SK-N-SH (cell line): ENCODE measurements around the gene ANXA9. TPM values are rescaled to one million over a fixed set of nuclear protein-coding genes. Genes with fewer than 3 reads are reported as not detected.

Experiments
- CTCF ChIA-PET: fragments of 300-600, 350-600 bp; formaldehyde crosslinking; extraction: SDS; loops from one replicate; lab custom pipeline; 2021; lab: Yijun Ruan, JAX
- POLR2A ChIA-PET: fragments of 350-600 bp; sonication (Branson Sonifier 250); formaldehyde crosslinking; extraction: SDS; loops from one replicate; lab custom pipeline; 2020; ENCODE audit warnings: antibody characterized with exemption, inconsistent platforms; lab: Yijun Ruan, JAX
- DNase-seq: peaks from one replicate; pipeline ENCODE4 v3.0.0; 2012
- H2AFZ ChIP-seq: fragments of 200-600 bp; sonication (generic); 2 replicates; pipeline ENCODE4 v1.8.1; 2016; ENCODE audit warnings: antibody characterized with exemption, mild to moderate bottlenecking, low read depth
- H3F3A ChIP-seq: fragments of 200-600 bp; sonication (generic); replicated peaks from 2 replicates; pipeline ENCODE3; 2016; ENCODE audit warnings: antibody characterized with exemption, mild to moderate bottlenecking; ENCODE audit not compliant: insufficient read depth
- H3K27ac ChIP-seq, 2 experiments: fragments of 200-500 bp in 1 of 2; fragments of 200-600 bp in 1 of 2; sonication (Bioruptor generic) in 1 of 2; sonication (generic), shearing (Covaris generic) in 1 of 2; 2 replicates each; pipeline versions ENCODE4 v1.5.1 to v1.6.1; 2014 to 2016; ENCODE audit warnings: low read depth in 2 of 2, inconsistent platforms in 1 of 2, low read length in 1 of 2, mild to moderate bottlenecking in 1 of 2, mixed read lengths in 1 of 2
- H3K27me3 ChIP-seq: fragments of 200-600 bp; sonication (generic), shearing (Covaris generic); 2 replicates; pipeline ENCODE4 v1.6.1; 2016; ENCODE audit warnings: mixed run types; ENCODE audit not compliant: insufficient read depth
- H3K36me3 ChIP-seq, 2 experiments: fragments of 200-500 bp in 1 of 2; fragments of 200-600 bp in 1 of 2; sonication (Bioruptor generic) in 1 of 2; sonication (generic) in 1 of 2; replicated peaks in 1 of 2; 2 replicates each; pipeline versions ENCODE3 to v1.5.1; 2014 to 2016; ENCODE audit warnings: low read length in 1 of 2, mild to moderate bottlenecking in 1 of 2; ENCODE audit not compliant: insufficient read depth in 2 of 2, control insufficient read depth in 1 of 2
- H3K4me1 ChIP-seq, 2 experiments: fragments of 200-500 bp in 1 of 2; fragments of 200-600 bp in 1 of 2; sonication (Bioruptor generic) in 1 of 2; sonication (generic), shearing (Covaris generic) in 1 of 2; 2 replicates each; pipeline versions ENCODE4 v1.5.1 to v1.6.1; 2014 to 2016; ENCODE audit warnings: low read depth in 1 of 2, low read length in 1 of 2, mixed run types in 1 of 2; ENCODE audit not compliant: insufficient read depth in 2 of 2, control insufficient read depth in 1 of 2
- H3K4me2 ChIP-seq: fragments of 200-600 bp; sonication (generic), shearing (Covaris generic); 2 replicates; pipeline ENCODE4 v1.6.1; 2017; ENCODE audit warnings: mixed run types
- H3K4me3 ChIP-seq, 2 experiments: fragments of 200-500 bp in 1 of 2; fragments of 200-600 bp in 1 of 2; sonication (Bioruptor generic) in 1 of 2; sonication (generic), shearing (Covaris generic) in 1 of 2; 2 replicates each; pipeline versions ENCODE4 v1.5.1 to v1.8.1; 2014 to 2016; ENCODE audit warnings: low read depth in 2 of 2, inconsistent platforms in 1 of 2, low read length in 1 of 2, mild to moderate bottlenecking in 1 of 2, mixed read lengths in 1 of 2, moderate library complexity in 1 of 2
- H3K79me2 ChIP-seq: fragments of 200-600 bp; sonication (generic); 2 replicates; pipeline ENCODE4 v1.8.1; 2017; ENCODE audit warnings: mild to moderate bottlenecking; ENCODE audit not compliant: insufficient read depth
- H3K9ac ChIP-seq: fragments of 200-600 bp; sonication (generic); 2 replicates; pipeline ENCODE4 v1.6.1; 2017; ENCODE audit warnings: mixed run types
- H3K9me2 ChIP-seq: fragments of 200-600 bp; sonication (generic); 2 replicates; pipeline ENCODE4 v1.6.1; 2017; ENCODE audit warnings: mixed run types
- H3K9me3 ChIP-seq: fragments of 200-600 bp; sonication (generic); 2 replicates; pipeline ENCODE4 v1.6.1; 2017; ENCODE audit warnings: mixed run types, mild to moderate bottlenecking, moderate library complexity
- H4K20me1 ChIP-seq: fragments of 200-600 bp; sonication (generic); 2 replicates; pipeline ENCODE4 v1.6.1; 2017; ENCODE audit warnings: mild to moderate bottlenecking, mixed run types; ENCODE audit not compliant: insufficient read depth
- CHD2 ChIP-seq: fragments of 150-350 bp; IDR thresholded peaks from 2 replicates; pipeline ENCODE4 v1.6.1; 2018; ENCODE audit warnings: low read length; ENCODE audit not compliant: partially characterized antibody
- EP300 ChIP-seq, 2 experiments: IDR thresholded peaks; 2 replicates each; pipeline versions ENCODE4 v1.4.0 to v1.6.1; 2012; ENCODE audit warnings: borderline replicate concordance in 1 of 2, low read depth in 1 of 2, low read length in 1 of 2
- EZH2phosphoT487 ChIP-seq: fragments of 200-600 bp; sonication (generic); IDR thresholded peaks from 2 replicates; pipeline ENCODE4 v1.6.1; 2017; ENCODE audit warnings: low read depth, mixed run types, mild to moderate bottlenecking, antibody characterized with exemption, moderate library complexity, borderline replicate concordance
- GATA2 ChIP-seq: sonication (generic); formaldehyde crosslinking; IDR thresholded peaks from 2 replicates; pipeline ENCODE4 v1.5.0; 2020; ENCODE audit warnings: mild to moderate bottlenecking, missing genetic modification reagents
- JUND ChIP-seq: IDR thresholded peaks from 2 replicates; pipeline ENCODE4 v1.4.0; 2012
- NFIC ChIP-seq: IDR thresholded peaks from 2 replicates; pipeline ENCODE4 v1.4.0; 2012; ENCODE audit warnings: borderline replicate concordance
- NRF1 ChIP-seq: IDR thresholded peaks from 2 replicates; pipeline ENCODE4 v1.6.1; 2012; ENCODE audit warnings: low read depth, mild to moderate bottlenecking, low read length
- RCOR1 ChIP-seq: fragments of 150-350 bp; IDR thresholded peaks from 2 replicates; pipeline ENCODE4 v1.6.1; 2017; ENCODE audit warnings: antibody characterized with exemption, low read length
- RXRA ChIP-seq: IDR thresholded peaks from 2 replicates; pipeline ENCODE4 v1.4.0; 2012; ENCODE audit warnings: low read depth, mild to moderate bottlenecking, borderline replicate concordance
- SMC3 ChIP-seq: IDR thresholded peaks from 2 replicates; pipeline ENCODE4 v1.6.1; 2012; ENCODE audit warnings: low read depth, low read length, improper control_type of control experiment
- TAF1 ChIP-seq: IDR thresholded peaks from 2 replicates; pipeline ENCODE4 v1.6.1; 2012; ENCODE audit warnings: low read depth, mild to moderate bottlenecking, low read length, moderate library complexity, borderline replicate concordance
- TCF12 ChIP-seq: IDR thresholded peaks from 2 replicates; pipeline ENCODE4 v1.4.0; 2012
- TEAD4 ChIP-seq: IDR thresholded peaks from 2 replicates; pipeline ENCODE4 v1.4.0; 2012; ENCODE audit warnings: mild to moderate bottlenecking, borderline replicate concordance; ENCODE audit not compliant: insufficient read depth
- YY1 ChIP-seq: IDR thresholded peaks from 2 replicates; pipeline ENCODE4 v1.4.0; 2012; ENCODE audit warnings: low read depth, mild to moderate bottlenecking
- WGBS: methylation state at CpG from one replicate; pipeline ENCODE4 v1.1.6; 2017; ENCODE audit warnings: low lambda C conversion rate; 5-methylcytosine and 5-hydroxymethylcytosine counted together
- polyA plus RNA-seq, 3 experiments: library from polyadenylated mRNA; depleted of rRNA; stranded (reverse); fragments of >200 nt; gene quantifications; 2 replicates each; pipeline ENCODE4 v1.2.3, GENCODE V29; 2012
- TF ChIP-seq, protein P1 (sequence below): IDR thresholded peaks from 2 replicates; pipeline ENCODE4 v1.4.0; 2012; ENCODE audit warnings: low read depth, borderline replicate concordance
- TF ChIP-seq, protein P2 (sequence below): IDR thresholded peaks from 2 replicates; pipeline ENCODE4 v1.6.1; 2012; ENCODE audit warnings: mild to moderate bottlenecking, low read depth, low read length, moderate library complexity
- TF ChIP-seq, protein P3 (sequence below): IDR thresholded peaks from 2 replicates; pipeline ENCODE4; 2012

ANXA9 gene
- polyA plus RNA-seq, 1 of the 3 experiments (the other 2 are of a cell fraction): 0.07 TPM

DNA sequence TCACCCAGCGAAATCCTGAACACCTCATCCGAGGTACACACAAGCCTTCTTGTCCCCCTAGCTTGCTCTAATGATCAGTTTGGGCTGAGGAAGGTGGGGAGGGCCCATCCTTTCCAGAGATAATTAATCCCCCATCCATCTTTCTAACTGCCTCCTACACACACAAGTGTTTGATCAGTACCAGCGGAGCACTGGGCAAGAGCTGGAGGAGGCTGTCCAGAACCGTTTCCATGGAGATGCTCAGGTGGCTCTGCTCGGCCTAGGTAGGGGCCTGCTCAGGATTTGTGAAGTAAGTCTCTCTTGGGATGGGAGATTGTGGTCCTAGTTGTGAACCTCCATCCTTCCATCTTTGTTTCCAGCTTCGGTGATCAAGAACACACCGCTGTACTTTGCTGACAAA lies 5.8 kb downstream of the ANXA9 start:
- H3K27me3 ChIP-seq: no peaks in the 10 kb centered on the region
- no peaks in the 10 kb centered on the region for H3K9me3 ChIP-seq
- H3K79me2 ChIP-seq: no peaks in the 10 kb centered on the region
- TF ChIP-seq, protein P1, sequence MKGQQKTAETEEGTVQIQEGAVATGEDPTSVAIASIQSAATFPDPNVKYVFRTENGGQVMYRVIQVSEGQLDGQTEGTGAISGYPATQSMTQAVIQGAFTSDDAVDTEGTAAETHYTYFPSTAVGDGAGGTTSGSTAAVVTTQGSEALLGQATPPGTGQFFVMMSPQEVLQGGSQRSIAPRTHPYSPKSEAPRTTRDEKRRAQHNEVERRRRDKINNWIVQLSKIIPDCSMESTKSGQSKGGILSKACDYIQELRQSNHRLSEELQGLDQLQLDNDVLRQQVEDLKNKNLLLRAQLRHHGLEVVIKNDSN: no peak
- TF ChIP-seq RXRA (no peak), SMC3 (no peak), TAF1 (no peak), JUND (no peak), EP300 (IDR thresholded peaks at IDR 0.05; ENCODE audit: borderline replicate concordance in 1 of 2, low read depth in 1 of 2, low read length in 1 of 2) (no peak), NRF1 (no peak), TEAD4 (no peak), CHD2 (no peak), YY1 (no peak), RCOR1 (no peak), TCF12 (no peak), EZH2phosphoT487 (no peak), NFIC (no peak), GATA2 (no peak)
- TF ChIP-seq, protein P2, sequence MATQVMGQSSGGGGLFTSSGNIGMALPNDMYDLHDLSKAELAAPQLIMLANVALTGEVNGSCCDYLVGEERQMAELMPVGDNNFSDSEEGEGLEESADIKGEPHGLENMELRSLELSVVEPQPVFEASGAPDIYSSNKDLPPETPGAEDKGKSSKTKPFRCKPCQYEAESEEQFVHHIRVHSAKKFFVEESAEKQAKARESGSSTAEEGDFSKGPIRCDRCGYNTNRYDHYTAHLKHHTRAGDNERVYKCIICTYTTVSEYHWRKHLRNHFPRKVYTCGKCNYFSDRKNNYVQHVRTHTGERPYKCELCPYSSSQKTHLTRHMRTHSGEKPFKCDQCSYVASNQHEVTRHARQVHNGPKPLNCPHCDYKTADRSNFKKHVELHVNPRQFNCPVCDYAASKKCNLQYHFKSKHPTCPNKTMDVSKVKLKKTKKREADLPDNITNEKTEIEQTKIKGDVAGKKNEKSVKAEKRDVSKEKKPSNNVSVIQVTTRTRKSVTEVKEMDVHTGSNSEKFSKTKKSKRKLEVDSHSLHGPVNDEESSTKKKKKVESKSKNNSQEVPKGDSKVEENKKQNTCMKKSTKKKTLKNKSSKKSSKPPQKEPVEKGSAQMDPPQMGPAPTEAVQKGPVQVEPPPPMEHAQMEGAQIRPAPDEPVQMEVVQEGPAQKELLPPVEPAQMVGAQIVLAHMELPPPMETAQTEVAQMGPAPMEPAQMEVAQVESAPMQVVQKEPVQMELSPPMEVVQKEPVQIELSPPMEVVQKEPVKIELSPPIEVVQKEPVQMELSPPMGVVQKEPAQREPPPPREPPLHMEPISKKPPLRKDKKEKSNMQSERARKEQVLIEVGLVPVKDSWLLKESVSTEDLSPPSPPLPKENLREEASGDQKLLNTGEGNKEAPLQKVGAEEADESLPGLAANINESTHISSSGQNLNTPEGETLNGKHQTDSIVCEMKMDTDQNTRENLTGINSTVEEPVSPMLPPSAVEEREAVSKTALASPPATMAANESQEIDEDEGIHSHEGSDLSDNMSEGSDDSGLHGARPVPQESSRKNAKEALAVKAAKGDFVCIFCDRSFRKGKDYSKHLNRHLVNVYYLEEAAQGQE: no peak
- TF ChIP-seq, protein P3, sequence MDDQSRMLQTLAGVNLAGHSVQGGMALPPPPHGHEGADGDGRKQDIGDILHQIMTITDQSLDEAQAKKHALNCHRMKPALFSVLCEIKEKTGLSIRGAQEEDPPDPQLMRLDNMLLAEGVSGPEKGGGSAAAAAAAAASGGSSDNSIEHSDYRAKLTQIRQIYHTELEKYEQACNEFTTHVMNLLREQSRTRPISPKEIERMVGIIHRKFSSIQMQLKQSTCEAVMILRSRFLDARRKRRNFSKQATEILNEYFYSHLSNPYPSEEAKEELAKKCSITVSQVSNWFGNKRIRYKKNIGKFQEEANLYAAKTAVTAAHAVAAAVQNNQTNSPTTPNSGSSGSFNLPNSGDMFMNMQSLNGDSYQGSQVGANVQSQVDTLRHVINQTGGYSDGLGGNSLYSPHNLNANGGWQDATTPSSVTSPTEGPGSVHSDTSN: no peak
- TF ChIP-seq, all 33 proteins: peak for 0
- no peak for DNase-seq
- H3K4me3 ChIP-seq: no peak overlapping the region
- no peaks in the 10 kb centered on the region for H3F3A ChIP-seq
- no peaks in the 10 kb centered on the region for H3K4me1 ChIP-seq
- H3K9ac ChIP-seq: no peak overlapping the region
- H4K20me1 ChIP-seq: no peaks in the 10 kb centered on the region
- H3K27ac ChIP-seq: no peak overlapping the region
- H3K36me3 ChIP-seq: no peaks in the 10 kb centered on the region
- H2AFZ ChIP-seq: no peak overlapping the region
- H3K4me2 ChIP-seq: no peak overlapping the region
- ChIA-PET POLR2A (interaction anchor here (0.9 kb wide), 1 partner anchor 19 kb away, joined by 3 read pairs; the partner anchor contains the start of gene MINDY1), CTCF (interaction anchor here (1.0 to 17.0 kb wide), 3 partner anchors 9 to 66 kb away, joined by 4 to 371 read pairs (median 26); partner anchors contain the start of gene MINDY1)
- no peaks in the 10 kb centered on the region for H3K9me2 ChIP-seq
- 94% methylated on average over 7 of the region's 7 CpGs for WGBS
